Stimulated activated naive CD8-positive, alpha-beta T cell treated with anti-CD3 and anti-CD28 coated beads, Interleukin-15, Interleukin-2, amounts not matched to agents 100 U/mL and 50 U/mL, for 24 hours (primary cell): ENCODE measurements around the gene ISCU.
"Not testable (repeated sequence)": the region's sequence is repeated elsewhere in the genome, so short reads cannot be mapped to it uniquely, and the experiment has no call there.

Source experiments
- ATAC-seq: fragments of 150-1000 bp; cut with Tn5 transposase; one replicate; pipeline ENCODE4 v1.10.0; 2021
- DNase-seq: peaks from one replicate; pipeline ENCODE4 v3.0.0; 2021

ISCU gene

DNA sequence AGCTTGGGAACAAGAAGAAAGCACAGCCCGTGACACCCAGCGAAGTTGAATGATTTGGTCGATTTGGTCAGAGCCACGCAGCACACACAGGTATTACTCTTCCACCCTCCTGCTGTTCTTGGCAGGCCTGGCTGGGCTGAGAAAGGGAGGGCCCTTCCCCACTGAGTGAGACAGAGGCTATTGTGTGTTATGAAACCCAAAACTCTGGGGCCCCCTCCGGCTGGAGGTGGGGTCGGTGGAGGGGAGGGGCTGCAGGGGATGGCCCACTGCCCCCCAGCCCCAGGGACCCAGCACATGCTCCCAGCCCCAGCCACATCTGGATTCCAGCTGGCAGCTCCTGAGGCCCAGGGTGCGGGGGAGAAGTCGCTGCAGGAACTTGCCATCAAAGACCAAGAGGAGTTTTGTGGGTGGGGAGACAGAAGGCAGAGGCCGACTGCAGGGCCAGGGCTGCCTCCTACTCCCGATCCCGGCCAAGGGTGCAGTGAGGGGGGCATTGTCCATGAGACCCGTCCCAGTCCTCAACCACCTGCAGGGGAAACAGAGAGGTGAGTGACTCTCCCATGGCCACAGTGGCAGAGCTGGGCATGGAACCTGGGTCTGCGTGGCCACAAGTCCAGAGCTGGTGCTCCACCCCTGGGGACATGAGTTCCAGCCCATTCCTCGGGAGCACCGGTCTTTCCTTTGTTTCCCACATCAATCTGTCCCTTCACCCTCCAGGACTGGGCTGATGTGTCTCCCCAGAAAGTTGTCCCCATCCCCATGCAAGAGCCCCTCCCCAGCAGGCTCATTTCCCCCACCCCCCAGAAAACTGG, 26.8 kb downstream of the ISCU start:
- DNase-seq (no peak), ATAC-seq (no peak)

DNA sequence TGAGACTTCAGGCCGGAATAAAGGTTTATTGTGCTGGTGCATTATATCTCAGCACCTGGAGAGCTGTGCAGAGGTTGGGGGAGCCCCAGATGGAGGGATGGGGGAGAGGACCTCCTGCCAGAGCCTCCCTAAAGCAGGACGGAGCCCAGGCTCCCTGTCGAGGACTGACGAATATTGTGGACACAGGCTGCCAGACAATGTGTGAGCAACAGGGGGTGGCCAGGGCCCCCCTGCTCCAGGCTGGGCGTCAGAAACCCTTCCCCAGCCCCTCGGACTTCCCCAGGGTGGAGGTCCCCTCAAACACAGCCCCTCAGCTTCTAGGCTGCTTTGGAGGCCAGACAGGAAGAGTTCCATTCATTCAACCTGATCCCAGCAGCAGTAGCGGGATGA, 27.4 kb downstream of the ISCU start:
- DNase-seq (no peak), ATAC-seq (no peak)

DNA sequence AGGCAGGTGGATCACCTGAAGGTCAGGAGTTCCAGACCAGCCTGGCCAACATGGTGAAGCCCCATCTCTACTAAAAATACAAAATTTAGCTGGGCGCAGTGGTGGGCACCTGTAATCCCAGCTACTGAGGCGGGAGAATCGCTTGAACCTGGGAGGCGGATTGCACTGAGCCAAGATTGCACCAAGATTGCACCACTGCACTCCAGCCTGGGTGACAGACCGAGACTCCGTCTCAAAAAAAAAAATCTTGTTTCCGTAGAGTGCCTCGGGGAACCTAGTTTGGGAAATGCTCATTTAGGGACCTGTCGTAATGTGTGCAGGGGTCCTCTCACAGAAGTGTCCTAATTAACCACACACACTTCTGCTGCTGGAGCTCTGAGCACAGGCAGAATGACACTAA, 28.1 kb downstream of the ISCU start:
- not testable (repeated sequence) for DNase-seq, ATAC-seq

DNA sequence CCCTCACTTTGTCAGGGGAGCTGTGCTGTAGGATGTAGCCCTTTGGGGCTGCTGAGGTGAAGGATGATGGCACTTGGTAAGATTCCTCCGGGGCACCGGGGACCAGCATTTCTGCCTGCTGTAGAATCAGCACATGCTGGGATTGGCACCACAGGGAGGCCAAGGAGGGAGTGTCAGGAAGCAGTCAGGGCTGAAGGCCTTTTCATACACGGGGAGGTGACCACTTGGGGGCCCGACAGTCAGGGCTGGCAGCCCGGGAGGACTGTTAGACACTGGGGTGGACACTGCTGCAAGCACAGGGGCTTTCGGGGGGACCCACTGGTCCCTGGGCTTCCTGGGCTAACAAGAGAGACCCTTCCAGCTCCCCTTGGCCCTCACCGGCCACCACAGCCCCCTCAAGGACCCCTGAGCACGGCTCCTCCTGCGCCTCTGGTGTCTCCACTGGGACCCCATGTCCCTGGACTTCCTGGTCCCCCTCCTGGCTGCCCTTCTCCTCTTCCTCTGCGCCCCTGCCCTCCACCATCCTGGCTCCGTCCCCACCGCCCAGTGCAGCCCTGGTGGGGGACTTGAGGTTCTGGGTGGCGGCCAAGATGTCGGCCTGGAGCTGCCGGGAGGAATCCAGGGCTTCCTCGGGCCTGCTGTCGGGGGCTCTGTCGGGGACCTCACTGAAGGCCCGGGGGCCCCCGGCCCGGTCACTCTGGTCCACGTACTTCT, 29.0 kb downstream of the ISCU start:
- ATAC-seq, result no peak
- no peak for DNase-seq

DNA sequence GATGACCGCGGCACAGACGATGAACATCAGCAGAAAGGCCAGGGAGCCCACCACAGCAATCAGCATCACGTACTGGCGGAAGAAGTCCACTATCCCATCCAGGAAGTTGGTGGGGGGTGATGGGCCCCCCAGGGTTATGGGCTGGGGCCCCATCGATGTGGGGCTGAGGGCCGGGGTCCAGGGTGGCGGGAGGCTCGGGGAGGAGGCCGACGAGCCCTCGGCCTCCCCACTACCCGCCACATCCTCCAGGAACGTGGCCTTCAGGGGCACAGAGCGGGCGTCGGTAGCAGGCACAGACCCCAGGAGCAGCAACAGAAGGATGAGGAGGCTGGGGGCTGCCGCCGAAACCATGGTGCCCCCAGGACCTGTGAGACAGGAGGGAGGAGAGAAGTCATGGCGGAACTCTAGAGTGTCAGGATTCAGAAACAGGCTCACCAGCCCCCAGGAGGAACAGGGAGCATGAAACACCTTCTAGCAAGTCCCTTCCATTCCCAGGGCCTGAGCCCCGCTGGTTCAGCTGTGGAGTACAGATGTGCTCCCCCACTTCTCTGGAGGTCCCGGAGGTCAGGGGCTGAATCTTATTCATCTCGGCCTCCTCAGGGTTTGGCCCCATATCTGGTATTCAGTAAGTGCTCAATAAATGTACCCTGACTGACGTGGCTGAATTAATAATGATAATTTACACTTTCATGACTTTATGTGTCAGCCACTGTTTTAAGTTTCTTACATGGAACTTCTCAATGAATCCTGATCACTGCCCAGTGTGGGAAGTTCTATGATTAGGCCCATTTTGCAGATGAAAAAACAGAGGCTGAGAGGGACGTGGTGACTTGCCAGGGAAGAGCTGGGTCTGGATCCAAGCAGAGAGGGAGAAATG, 29.9 kb downstream of the ISCU start:
- ATAC-seq (no peak), DNase-seq (no peak)

DNA sequence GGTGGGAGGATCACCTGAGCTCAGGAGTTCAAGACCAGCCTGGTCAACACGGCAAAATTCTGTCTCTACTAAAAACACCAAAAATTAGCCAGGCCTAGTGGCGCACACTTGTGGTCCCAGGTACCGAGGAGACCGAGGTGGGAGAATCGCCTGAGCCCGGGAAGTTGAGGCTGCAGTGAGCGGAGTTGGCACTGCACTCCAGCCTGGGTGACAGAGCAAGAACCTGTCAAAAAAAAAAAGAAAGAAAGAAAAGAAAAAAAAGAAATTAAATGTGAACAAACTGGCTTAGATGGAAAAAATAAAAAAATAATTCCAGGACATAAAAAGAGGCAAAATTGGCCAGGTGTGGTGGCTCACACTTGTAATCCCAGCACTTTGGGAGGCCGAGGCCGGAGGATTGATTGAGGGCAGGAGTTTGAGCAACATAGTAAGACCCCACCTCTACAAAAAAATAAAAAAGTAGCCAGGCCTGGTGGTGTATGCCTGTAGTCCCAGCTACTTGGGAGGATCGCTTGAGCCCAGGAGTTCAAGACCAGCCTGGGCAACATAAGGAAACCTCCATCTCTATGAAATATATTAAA, 32.0 kb downstream of the ISCU start:
- no peak for ATAC-seq
- DNase-seq, result no peak

DNA sequence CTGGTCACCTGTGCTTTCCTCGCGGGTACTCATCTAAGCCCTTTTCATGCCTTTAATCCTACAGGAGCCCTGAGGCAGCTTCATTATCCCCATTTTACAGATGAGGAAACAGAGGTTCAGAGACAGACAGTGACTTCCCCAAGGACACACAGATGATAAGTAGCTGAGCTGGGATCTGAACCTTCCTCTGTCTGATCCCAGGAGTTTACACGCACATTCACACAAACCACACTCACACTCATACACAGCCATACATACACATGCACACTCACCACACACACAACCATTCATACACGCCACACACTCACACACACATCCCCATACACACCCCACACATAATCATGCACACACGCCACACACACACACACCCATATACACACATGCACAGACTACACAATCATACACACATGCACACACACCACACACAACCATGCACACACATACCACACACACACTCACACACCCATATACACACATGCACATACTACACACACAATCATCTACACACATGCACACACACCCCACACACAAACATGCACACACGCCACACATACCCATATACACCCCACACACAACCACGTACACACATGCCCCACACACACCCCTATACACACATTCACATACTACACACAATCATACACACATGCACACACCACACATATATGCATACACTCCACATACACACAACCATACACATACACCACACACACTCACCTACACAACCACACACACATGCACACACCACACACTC, 32.7 kb downstream of the ISCU start:
- ATAC-seq, result no peak
- no peak for DNase-seq

DNA sequence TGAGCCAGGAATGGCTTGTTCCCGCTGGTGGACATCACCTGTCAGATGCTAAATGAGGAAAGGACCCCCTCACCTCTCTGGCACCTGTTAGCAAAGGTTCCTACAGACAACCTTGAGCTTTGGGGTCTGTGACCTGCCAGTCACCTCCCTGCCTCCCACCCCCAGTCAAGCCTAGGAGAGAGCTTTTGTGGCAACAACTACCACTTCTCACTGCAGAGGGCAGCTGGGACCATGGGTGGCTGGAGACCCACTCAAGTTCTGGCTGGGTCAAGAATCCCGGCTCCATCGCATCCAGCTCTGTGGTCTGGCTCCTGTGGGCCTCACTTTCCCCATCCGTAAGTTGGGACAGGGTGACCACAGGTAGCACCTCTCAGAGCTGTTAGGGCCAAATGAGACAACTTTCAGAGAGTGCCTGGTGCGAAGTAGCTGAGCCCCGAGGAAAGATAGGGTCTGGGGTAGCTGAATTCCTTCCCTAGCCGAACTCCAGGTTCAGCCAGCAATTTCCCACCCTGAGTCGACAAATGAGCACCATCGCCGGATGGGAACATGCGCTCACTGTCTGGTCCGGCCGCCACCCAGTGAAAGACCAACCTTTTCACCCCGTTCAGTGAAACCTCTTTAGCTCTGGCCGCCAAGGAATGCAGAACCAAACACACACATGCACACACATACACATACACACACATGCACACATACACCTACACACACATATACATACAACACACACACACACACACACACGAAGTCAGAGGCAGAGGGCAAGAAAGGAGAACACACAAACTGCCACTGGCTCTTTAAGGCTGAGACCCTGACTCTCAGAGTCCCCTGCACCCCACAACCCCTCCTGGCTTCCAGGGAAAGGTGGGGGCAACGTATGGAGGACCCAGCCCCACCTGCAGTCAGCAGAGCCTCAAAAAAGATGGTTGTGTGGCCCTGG, 33.6 kb downstream of the ISCU start:
- no peak for ATAC-seq

DNA sequence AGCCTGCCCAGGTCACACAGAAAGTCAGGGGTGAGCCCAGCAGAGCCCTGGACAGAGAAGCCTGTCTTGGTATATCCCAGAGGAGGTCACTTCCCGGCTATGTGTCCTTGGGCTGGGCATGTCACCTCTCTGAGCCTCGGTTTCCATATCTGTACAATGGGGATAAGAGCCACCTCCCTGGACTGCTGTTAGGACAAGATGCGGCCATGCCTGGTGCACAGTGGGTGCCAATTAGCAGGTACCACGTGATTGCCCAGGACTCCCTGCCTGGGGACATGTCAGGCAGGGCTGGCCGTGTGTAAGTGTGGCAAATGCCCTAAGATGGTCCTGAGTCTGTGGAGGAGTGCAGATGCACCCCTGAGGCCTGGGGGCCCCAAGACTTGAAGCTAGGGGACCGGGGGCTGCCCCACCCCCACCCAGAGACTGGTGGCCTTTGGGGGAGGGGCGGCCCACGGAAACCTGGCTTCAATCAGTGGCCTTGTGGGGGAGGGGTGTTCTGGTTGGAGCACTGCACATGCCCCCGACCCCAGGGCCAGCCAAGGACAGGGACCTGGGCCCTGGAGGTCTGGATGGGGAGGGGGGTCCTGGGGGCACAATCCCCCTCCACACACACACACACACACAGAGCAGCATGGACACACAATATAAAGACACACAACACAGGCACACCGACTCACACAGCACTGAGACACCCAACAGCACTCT, 34.6 kb downstream of the ISCU start:
- ATAC-seq, result no peak

More for the DNA sequence above, 33.6 kb downstream of the ISCU start:
- DNase-seq, result no peak

DNA sequence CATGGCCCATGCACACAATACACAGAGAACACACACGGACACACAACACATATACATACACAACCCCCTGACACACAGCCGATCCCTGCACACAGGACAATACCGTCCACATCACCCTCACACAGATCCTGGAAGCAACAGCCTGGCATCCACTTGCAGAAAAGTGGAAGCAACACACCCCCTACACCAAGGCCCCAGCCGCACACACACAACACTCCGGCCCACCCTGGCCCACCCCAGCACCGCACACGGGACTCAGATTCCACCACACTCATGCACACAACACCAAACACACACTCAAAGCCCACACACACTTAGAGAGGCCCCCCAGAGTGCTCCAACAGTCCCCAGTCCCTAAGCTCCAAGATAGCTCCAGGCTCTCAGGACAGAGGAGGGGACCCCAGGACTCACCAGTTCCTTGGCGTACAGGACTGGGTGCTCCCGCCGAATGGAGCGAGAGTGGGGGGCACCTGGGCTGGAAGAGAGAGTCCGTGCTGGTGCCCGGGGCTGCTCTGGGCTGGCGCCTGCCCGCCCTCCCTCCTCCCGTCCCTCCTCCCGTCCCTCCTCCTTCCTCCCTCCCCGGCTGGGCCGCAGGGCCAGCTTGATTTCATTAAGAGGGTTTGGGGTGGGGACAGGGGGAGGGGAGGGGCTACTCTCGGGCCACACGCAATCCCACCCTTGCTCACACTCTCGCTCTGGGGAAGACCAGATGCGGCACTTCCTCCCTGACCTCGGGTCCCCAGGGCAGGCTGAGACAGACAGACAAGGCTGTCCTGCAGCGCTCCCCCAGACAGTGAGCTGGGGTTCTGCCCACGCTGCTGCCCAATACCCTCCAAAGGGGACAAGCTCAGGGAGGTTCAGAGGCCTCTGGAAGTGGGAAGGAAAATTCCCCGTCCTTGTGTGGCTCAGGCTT, 35.4 kb downstream of the ISCU start, which contains the start of gene TMEM119:
Gene TMEM119, minus strand, starts transcription at position 526 of the 913 bp plus-strand sequence. CDS start 5,701 bp downstream, outside the sequence.
- no peak for DNase-seq
- ATAC-seq, result no peak

More for the DNA sequence above, 34.6 kb downstream of the ISCU start:
- no peak for DNase-seq

DNA sequence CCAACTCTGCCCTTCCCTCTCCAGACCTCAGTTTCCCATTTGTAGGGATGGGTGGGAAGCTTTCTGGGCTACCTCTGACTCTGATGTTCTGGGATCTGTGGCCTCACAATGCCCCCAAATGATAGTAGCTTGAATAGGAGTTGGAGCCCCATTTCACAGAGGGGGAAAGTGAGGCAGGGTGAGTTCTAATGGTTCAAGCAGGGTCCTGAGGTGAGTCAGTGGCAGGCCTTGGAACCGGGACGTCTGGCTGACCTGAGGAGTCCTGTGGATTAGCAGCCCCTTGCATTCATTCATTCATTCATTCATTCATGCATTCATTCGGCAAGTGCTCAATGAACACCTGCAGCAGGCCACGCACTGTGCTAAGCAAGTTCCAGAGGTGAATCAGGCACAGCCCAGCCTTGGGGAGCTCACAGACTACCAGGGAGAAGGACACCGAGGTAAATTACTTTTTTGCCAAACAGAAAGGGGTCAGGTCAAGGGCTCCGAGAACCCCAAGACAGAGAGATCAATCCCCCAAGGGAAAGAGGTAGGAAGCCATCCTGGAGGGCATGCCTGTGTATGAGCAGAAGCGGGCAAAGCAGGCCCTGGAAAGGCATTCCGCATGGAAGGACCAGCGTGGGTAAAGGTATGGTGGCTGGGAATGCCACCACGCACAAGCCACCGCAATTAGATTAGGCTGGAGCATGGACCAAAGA, 36.3 kb downstream of the ISCU start:
- no peak for ATAC-seq
- no peak for DNase-seq

DNA sequence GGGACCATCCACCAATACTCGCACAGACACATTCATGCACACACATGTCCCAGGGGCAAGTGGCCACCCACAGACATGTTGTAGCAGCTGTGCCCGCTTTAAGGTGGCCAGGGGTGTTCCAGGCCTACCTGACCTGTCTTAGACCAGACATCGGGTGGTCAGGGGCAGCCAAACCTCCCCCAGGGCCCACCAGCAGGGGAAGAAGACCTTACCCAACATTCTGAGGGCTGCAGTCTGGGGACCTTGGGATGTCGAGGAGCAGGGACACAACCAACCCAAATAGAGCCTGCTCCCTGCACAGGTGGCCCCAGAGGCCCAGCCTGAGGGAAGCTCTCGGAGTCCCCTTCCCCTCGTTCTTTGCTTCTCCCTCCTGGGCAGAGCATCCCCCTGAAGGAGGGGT, 37.1 kb downstream of the ISCU start:
- no peak for DNase-seq
- no peak for ATAC-seq

DNA sequence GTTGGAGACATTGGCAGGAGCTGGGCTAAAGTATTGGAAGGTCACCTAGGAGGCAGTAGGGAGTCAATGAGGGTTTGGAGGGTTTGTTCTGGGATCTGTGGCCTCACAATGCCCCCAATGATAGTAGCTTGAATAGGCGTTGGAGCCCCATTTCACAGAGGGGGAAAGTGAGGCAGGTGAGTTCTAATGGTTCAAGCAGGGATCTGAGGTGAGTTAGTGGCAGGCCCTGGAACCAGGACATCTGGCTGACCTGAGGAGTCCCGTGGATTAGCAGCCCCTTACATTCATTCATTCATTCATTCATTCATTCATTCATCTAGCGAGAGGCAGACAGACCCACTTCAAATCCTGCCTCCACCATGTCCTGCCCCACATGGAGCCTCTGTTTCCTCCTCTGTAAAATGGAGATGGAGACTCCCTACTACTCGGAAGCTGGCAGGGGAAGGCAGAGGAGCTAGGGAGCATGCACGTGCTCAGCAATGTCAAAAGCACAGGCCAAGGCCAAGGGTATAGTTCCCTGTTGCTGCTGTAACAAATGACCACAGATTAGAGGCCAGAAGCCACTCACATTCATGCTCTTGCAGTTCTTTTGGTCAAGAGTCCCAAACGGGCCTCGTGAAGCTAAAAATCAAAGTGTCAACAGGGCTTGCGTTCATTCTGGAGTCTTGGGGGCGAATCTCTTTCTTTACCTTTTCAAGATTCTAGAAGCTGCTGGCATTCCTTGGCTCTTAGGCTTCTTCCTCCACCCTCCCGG, 37.7 kb downstream of the ISCU start:
- ATAC-seq (no peak), DNase-seq (no peak)

DNA sequence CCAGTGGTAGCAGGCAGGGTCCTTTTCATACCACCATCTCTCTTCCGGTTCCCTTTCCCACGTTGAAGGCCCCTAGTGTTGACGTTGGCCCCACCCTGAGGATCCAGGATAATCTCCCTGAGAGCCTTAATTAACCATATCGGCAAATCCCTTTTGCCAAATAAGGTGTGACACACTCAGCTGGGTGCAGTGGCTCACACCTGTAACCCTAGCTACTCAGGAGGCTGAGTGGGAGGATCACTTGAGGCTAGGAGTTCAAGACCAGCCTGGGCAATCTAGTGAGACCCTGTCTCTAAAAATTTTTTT, 38.3 kb downstream of the ISCU start:
- ATAC-seq, result no peak
- no peak for DNase-seq

DNA sequence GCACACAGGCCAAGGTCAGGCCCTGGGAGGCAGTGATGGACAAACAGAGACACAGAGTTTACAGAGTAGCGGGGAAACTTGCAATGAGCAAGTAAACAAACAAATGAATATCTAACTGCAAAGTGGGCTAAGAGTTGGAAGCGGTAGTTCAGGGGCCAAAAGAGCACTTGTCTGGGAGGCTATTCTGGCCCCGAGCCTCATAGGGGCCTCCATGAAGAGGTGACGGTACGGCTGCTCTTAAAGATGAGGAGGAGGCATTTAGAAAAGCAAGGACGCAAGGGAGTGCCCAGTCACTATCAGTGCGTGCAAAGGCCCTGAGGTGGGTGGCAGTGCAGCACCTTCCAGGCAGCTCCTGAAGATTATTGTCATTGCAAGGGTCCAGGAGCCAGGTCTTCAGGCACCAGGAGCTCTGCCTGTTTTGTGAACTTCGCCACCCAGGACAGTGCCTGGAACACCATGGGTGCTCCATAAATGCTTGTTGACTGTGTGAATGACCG, 39.9 kb downstream of the ISCU start:
- ATAC-seq (no peak), DNase-seq (no peak)

DNA sequence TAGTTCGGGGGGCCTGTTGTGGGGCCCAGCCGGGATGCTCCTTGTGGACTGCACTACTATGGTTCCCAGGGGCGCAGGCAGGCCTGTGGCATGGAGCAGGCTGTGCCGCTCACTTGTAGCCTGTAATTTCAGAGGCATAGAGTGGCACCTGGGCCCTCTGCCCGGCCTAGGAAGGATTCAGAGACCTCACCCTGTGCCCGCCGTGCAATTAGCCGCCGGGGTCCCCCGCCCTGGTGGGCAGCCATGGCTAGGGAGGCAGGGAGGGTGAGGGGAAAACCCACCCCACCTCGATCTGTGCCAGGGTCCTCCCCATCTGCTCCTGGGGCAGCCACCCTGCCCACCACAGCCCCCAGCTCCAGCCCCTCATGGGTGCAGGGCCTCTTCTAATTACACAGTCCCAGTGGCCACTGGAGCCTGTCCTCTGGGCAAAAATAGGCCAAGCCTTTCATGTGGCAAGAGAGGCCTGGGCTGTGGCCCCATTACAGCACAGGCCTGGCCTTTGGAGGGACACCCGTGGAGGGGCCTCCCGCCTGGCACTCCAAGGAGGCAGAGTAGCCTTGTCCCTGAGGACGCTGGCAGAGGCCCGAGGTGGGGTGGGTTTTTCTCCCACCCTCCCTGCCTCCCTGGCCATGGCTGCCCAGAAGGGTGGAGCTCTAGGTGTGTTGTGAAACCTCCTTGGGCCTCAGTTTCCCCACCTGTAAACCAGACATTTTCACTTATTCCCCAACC, 40.7 kb downstream of the ISCU start:
- no peak for DNase-seq
- ATAC-seq, result no peak
